HEK293 (cell line): ENCODE results near the gene NBPF6.

Experiments
- MEIS1 ChIP-seq: sonication (generic); formaldehyde crosslinking; IDR thresholded peaks from 2 replicates; pipeline ENCODE4 v1.8.1; 2022; ENCODE audit warnings: missing genetic modification reagents, mild to moderate bottlenecking, borderline replicate concordance
- ZBTB17 ChIP-seq: fragments of 450-650 bp; formaldehyde crosslinking; IDR thresholded peaks from 2 replicates; pipeline ENCODE4 v1.5.1; 2016; ENCODE audit warnings: missing biosample characterization, missing genetic modification characterization
- ZNF121 ChIP-seq: fragments of 450-650 bp; formaldehyde crosslinking; IDR thresholded peaks from 2 replicates; pipeline ENCODE4 v1.5.1; 2016; ENCODE audit warnings: missing biosample characterization, missing genetic modification characterization
- ZNF155 ChIP-seq: fragments of 450-650 bp; formaldehyde crosslinking; IDR thresholded peaks from 2 replicates; pipeline ENCODE4 v1.5.1; 2016; ENCODE audit warnings: missing biosample characterization, missing genetic modification characterization
- ZNF157 ChIP-seq: fragments of 450-650 bp; formaldehyde crosslinking; IDR thresholded peaks from 2 replicates; pipeline ENCODE4 v1.5.1; 2016; ENCODE audit warnings: missing biosample characterization, missing genetic modification characterization
- ZNF169 ChIP-seq: fragments of 450-650 bp; formaldehyde crosslinking; IDR thresholded peaks from 2 replicates; pipeline ENCODE4 v1.5.1; 2016; ENCODE audit warnings: missing biosample characterization, missing genetic modification characterization
- ZNF350 ChIP-seq: fragments of 450-650 bp; formaldehyde crosslinking; IDR thresholded peaks from 2 replicates; pipeline ENCODE4 v1.5.0; 2017; ENCODE audit warnings: missing biosample characterization, mild to moderate bottlenecking, missing genetic modification characterization
- ZNF558 ChIP-seq: fragments of 450-650 bp; formaldehyde crosslinking; IDR thresholded peaks from 2 replicates; pipeline ENCODE4 v1.5.1; 2016; ENCODE audit warnings: missing biosample characterization, missing genetic modification characterization
- TF ChIP-seq, protein P1 (sequence below): fragments of 450-650 bp; formaldehyde crosslinking; IDR thresholded peaks from 2 replicates; pipeline ENCODE4 v1.5.1; 2016; ENCODE audit warnings: missing biosample characterization, missing genetic modification characterization
- TF ChIP-seq, protein P2 (sequence below): sonication (generic); formaldehyde crosslinking; IDR thresholded peaks from 2 replicates; pipeline ENCODE4 v1.8.1; 2022; ENCODE audit warnings: mild to moderate bottlenecking, moderate library complexity, missing genetic modification reagents
- TF ChIP-seq, protein P3 (sequence below): fragments of 450-650 bp; formaldehyde crosslinking; IDR thresholded peaks from 2 replicates; pipeline ENCODE4 v1.5.1; 2016; ENCODE audit warnings: missing biosample characterization, missing genetic modification characterization
- TF ChIP-seq, protein P4 (sequence below): fragments of 450-650 bp; formaldehyde crosslinking; IDR thresholded peaks from 2 replicates; pipeline ENCODE4 v1.5.1; 2017; ENCODE audit warnings: missing biosample characterization, missing genetic modification characterization
- TF ChIP-seq, protein P5 (sequence below): fragments of 450-650 bp; formaldehyde crosslinking; IDR thresholded peaks from 2 replicates; pipeline ENCODE4 v1.5.1; 2016; ENCODE audit warnings: missing biosample characterization, missing genetic modification characterization
- TF ChIP-seq, protein P6 (sequence below): fragments of 450-650 bp; formaldehyde crosslinking; IDR thresholded peaks from 2 replicates; pipeline ENCODE4 v1.5.1; 2016; ENCODE audit warnings: missing biosample characterization, missing genetic modification characterization

DNA sequence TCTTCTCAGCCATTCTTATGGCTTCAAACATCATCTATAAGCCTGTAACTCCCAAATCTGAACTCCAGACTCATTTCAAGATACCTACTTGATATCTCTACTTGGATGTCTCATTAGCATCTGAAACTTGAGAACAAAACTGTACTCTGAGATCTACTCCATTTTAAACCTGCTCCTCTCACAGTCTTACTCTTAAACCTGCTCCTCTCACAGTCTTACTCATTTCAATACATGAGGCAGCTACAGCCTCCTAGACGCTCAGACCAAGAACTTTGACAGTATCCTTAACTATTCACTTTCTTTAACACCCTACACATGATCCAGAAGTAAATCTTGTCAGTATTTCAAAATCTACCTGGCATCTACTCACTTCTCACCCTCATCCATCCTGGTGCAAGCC, 54.3 kb downstream of the NBPF6 start:
- no peak for TF ChIP-seq ZNF169 (tag by site-specific recombination)
- TF ChIP-seq, protein P1, sequence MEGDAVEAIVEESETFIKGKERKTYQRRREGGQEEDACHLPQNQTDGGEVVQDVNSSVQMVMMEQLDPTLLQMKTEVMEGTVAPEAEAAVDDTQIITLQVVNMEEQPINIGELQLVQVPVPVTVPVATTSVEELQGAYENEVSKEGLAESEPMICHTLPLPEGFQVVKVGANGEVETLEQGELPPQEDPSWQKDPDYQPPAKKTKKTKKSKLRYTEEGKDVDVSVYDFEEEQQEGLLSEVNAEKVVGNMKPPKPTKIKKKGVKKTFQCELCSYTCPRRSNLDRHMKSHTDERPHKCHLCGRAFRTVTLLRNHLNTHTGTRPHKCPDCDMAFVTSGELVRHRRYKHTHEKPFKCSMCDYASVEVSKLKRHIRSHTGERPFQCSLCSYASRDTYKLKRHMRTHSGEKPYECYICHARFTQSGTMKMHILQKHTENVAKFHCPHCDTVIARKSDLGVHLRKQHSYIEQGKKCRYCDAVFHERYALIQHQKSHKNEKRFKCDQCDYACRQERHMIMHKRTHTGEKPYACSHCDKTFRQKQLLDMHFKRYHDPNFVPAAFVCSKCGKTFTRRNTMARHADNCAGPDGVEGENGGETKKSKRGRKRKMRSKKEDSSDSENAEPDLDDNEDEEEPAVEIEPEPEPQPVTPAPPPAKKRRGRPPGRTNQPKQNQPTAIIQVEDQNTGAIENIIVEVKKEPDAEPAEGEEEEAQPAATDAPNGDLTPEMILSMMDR = no peak
- no peak for TF ChIP-seq MEIS1
- TF ChIP-seq ZBTB17 = no peak
- no peak for TF ChIP-seq ZNF350 (tag by site-specific recombination)
- TF ChIP-seq, protein P2, sequence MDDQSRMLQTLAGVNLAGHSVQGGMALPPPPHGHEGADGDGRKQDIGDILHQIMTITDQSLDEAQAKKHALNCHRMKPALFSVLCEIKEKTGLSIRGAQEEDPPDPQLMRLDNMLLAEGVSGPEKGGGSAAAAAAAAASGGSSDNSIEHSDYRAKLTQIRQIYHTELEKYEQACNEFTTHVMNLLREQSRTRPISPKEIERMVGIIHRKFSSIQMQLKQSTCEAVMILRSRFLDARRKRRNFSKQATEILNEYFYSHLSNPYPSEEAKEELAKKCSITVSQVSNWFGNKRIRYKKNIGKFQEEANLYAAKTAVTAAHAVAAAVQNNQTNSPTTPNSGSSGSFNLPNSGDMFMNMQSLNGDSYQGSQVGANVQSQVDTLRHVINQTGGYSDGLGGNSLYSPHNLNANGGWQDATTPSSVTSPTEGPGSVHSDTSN = no peak
- TF ChIP-seq, protein P3, sequence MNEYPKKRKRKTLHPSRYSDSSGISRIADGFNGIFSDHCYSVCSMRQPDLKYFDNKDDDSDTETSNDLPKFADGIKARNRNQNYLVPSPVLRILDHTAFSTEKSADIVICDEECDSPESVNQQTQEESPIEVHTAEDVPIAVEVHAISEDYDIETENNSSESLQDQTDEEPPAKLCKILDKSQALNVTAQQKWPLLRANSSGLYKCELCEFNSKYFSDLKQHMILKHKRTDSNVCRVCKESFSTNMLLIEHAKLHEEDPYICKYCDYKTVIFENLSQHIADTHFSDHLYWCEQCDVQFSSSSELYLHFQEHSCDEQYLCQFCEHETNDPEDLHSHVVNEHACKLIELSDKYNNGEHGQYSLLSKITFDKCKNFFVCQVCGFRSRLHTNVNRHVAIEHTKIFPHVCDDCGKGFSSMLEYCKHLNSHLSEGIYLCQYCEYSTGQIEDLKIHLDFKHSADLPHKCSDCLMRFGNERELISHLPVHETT (tag by site-specific recombination) = no peak
- no peak for TF ChIP-seq ZNF155 (tag by site-specific recombination)
- TF ChIP-seq ZNF558 (tag by site-specific recombination) = no peak
- TF ChIP-seq ZNF157 (tag by site-specific recombination) = no peak
- TF ChIP-seq, protein P4, sequence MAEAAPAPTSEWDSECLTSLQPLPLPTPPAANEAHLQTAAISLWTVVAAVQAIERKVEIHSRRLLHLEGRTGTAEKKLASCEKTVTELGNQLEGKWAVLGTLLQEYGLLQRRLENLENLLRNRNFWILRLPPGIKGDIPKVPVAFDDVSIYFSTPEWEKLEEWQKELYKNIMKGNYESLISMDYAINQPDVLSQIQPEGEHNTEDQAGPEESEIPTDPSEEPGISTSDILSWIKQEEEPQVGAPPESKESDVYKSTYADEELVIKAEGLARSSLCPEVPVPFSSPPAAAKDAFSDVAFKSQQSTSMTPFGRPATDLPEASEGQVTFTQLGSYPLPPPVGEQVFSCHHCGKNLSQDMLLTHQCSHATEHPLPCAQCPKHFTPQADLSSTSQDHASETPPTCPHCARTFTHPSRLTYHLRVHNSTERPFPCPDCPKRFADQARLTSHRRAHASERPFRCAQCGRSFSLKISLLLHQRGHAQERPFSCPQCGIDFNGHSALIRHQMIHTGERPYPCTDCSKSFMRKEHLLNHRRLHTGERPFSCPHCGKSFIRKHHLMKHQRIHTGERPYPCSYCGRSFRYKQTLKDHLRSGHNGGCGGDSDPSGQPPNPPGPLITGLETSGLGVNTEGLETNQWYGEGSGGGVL (tag by site-specific recombination) = no peak
- TF ChIP-seq ZNF121 = no peak
- TF ChIP-seq, protein P5, sequence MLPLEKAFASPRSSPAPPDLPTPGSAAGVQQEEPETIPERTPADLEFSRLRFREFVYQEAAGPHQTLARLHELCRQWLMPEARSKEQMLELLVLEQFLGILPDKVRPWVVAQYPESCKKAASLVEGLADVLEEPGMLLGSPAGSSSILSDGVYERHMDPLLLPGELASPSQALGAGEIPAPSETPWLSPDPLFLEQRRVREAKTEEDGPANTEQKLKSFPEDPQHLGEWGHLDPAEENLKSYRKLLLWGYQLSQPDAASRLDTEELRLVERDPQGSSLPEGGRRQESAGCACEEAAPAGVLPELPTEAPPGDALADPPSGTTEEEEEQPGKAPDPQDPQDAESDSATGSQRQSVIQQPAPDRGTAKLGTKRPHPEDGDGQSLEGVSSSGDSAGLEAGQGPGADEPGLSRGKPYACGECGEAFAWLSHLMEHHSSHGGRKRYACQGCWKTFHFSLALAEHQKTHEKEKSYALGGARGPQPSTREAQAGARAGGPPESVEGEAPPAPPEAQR (tag by site-specific recombination) = no peak
- TF ChIP-seq, protein P6, sequence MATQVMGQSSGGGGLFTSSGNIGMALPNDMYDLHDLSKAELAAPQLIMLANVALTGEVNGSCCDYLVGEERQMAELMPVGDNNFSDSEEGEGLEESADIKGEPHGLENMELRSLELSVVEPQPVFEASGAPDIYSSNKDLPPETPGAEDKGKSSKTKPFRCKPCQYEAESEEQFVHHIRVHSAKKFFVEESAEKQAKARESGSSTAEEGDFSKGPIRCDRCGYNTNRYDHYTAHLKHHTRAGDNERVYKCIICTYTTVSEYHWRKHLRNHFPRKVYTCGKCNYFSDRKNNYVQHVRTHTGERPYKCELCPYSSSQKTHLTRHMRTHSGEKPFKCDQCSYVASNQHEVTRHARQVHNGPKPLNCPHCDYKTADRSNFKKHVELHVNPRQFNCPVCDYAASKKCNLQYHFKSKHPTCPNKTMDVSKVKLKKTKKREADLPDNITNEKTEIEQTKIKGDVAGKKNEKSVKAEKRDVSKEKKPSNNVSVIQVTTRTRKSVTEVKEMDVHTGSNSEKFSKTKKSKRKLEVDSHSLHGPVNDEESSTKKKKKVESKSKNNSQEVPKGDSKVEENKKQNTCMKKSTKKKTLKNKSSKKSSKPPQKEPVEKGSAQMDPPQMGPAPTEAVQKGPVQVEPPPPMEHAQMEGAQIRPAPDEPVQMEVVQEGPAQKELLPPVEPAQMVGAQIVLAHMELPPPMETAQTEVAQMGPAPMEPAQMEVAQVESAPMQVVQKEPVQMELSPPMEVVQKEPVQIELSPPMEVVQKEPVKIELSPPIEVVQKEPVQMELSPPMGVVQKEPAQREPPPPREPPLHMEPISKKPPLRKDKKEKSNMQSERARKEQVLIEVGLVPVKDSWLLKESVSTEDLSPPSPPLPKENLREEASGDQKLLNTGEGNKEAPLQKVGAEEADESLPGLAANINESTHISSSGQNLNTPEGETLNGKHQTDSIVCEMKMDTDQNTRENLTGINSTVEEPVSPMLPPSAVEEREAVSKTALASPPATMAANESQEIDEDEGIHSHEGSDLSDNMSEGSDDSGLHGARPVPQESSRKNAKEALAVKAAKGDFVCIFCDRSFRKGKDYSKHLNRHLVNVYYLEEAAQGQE = no peak
